GM19240 (cell line): ENCODE data around the gene SAXO2.
"Not testable (repeated sequence)": the region's sequence is repeated elsewhere in the genome, so short reads cannot be mapped to it uniquely, and the experiment has no call there.

Experiments used
- DNase-seq: peaks from one replicate; pipeline ENCODE4 v3.0.0; 2011; ENCODE audit warnings: low spot score; ENCODE audit not compliant: insufficient read length

The SAXO2 gene

GRCh38 chr15:82313951-82314768 is 51.5 kb downstream of the SAXO2 start:
- DNase-seq = not testable (repeated sequence)

GRCh38 chr15:82314769-82315518 is 52.3 kb downstream of the SAXO2 start:
- no peak for DNase-seq

- DNase-seq = no peak
Observed at GRCh38 chr15:82315519-82316246, 53.1 kb downstream of the SAXO2 start.

GRCh38 chr15:82316247-82317090 is 53.9 kb downstream of the SAXO2 start:
- not testable (repeated sequence) for DNase-seq

GRCh38 chr15:82317091-82317489 is 54.5 kb downstream of the SAXO2 start:
- DNase-seq = no peak

GRCh38 chr15:82317516-82317915 is 54.9 kb downstream of the SAXO2 start:
- not testable (repeated sequence) for DNase-seq

GRCh38 chr15:82318281-82318680 is 55.7 kb downstream of the SAXO2 start:
- not testable (repeated sequence) for DNase-seq

- DNase-seq = not testable (repeated sequence)
Observed at GRCh38 chr15:82319522-82320278, 57.1 kb downstream of the SAXO2 start.

- not testable (repeated sequence) for DNase-seq
Observed at GRCh38 chr15:82320861-82321260, 58.2 kb downstream of the SAXO2 start.

- not testable (repeated sequence) for DNase-seq
Observed at GRCh38 chr15:82322488-82322887, 59.9 kb downstream of the SAXO2 start.

- DNase-seq = not testable (repeated sequence)
Observed at GRCh38 chr15:82324831-82325230, 62.2 kb downstream of the SAXO2 start.

- DNase-seq = not testable (repeated sequence)
Observed at GRCh38 chr15:82325646-82326045, 63.0 kb downstream of the SAXO2 start.

- DNase-seq = not testable (repeated sequence)
Observed at GRCh38 chr15:82326896-82327295, 64.3 kb downstream of the SAXO2 start.

GRCh38 chr15:82327372-82327771 is 64.8 kb downstream of the SAXO2 start:
- not testable (repeated sequence) for DNase-seq

GRCh38 chr15:82329039-82329438 is 66.4 kb downstream of the SAXO2 start:
- not testable (repeated sequence) for DNase-seq

GRCh38 chr15:82330921-82331320 is 68.3 kb downstream of the SAXO2 start:
- not testable (repeated sequence) for DNase-seq

- DNase-seq = not testable (repeated sequence)
Observed at GRCh38 chr15:82331576-82332304, 69.1 kb downstream of the SAXO2 start.

GRCh38 chr15:82332711-82333602 is 70.3 kb downstream of the SAXO2 start:
- DNase-seq = not testable (repeated sequence)
